DND-41 (cell line): ENCODE measurements around the gene ZDHHC13.

Experiments used
- EZH2 ChIP-seq: IDR thresholded peaks from 3 replicates; pipeline ENCODE4 v1.6.1; 2012; ENCODE audit warnings: borderline replicate concordance, low read depth, mild to moderate bottlenecking, moderate library complexity, low read length, inconsistent platforms; ENCODE audit not compliant: severe bottlenecking
- TF ChIP-seq, protein P1 (sequence below): IDR thresholded peaks from 2 replicates; pipeline ENCODE4 v1.5.1; 2012; ENCODE audit warnings: borderline replicate concordance, low read length, moderate library complexity, mild to moderate bottlenecking; ENCODE audit not compliant: poor library complexity, severe bottlenecking; ENCODE audit errors: extremely low read depth

DNA sequence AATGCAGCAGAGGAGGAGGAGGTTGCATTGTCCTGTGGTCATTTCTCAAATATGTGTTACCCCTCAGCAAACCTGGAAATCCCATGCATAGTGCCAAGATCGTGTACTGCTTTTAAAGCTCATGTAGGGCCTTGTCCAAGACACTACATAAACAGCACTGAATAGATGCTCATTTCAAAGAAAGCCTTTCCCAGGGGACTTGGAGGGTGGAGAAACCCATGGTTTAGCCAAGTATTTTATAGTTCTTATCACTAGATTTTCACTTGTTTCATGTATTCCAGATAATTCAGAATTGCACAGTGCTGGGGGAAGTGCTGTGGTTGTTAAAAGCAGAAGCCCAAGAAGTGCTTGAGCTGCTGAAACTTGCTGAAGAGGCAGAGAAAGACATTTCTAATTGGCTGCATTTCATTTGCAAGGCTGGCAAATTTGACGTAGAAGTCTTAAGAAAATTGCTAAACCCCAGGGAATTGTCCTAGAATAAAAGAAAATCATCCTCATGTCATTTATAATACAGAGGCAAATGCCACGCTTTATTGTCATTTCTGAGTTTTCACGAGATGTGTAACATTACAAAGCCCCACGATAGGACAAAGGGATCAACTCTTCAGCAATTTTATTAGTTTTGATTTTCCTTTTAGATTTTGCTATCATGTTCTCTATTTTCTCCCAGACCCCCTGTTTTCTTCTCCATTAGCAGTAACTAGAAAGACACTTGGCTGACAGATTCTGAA, 64.7 kb downstream of the ZDHHC13 start:
- TF ChIP-seq, protein P1, sequence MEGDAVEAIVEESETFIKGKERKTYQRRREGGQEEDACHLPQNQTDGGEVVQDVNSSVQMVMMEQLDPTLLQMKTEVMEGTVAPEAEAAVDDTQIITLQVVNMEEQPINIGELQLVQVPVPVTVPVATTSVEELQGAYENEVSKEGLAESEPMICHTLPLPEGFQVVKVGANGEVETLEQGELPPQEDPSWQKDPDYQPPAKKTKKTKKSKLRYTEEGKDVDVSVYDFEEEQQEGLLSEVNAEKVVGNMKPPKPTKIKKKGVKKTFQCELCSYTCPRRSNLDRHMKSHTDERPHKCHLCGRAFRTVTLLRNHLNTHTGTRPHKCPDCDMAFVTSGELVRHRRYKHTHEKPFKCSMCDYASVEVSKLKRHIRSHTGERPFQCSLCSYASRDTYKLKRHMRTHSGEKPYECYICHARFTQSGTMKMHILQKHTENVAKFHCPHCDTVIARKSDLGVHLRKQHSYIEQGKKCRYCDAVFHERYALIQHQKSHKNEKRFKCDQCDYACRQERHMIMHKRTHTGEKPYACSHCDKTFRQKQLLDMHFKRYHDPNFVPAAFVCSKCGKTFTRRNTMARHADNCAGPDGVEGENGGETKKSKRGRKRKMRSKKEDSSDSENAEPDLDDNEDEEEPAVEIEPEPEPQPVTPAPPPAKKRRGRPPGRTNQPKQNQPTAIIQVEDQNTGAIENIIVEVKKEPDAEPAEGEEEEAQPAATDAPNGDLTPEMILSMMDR: no peak
- TF ChIP-seq EZH2: no peak
